GM18867 (cell line): ENCODE data around the gene MMP24OS.

Experiments used
- ATAC-seq: cut with Tn5 transposase; IDR thresholded peaks from one replicate; pipeline ENCODE4 v1.9.1; 2021; ENCODE audit warnings: mild to moderate bottlenecking, moderate library complexity; ENCODE audit not compliant: unreplicated experiment

MMP24OS gene

DNA sequence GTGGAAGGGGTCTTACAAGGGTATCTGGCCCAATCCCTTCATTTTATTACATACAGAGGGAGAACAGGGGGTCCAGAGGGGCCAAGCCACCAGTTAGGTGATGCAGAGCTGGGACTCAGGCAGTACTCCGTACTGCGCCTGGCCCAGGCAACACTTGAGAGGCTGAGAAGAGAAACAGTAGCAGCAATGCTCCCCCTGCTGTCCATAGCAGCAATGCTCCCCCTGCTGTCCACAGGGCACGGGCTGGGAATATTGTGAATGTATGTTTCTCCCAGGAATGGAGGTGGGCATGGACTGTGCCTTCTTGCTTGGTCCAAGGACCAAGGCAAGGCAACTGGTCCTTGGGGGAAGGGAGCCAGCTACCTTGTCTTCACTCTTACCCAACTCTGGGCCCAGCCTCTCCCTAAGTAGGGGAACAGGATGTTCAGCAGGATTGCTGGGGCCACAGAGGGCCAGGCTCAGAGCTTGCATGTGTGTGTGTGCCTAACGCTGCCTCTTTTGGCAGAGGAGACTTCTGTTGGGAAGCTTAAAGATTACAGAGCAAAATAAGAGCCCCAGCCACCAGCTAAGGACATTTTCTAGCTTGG, 29.1 kb upstream of the MMP24OS start:
- ATAC-seq, result no peak

DNA sequence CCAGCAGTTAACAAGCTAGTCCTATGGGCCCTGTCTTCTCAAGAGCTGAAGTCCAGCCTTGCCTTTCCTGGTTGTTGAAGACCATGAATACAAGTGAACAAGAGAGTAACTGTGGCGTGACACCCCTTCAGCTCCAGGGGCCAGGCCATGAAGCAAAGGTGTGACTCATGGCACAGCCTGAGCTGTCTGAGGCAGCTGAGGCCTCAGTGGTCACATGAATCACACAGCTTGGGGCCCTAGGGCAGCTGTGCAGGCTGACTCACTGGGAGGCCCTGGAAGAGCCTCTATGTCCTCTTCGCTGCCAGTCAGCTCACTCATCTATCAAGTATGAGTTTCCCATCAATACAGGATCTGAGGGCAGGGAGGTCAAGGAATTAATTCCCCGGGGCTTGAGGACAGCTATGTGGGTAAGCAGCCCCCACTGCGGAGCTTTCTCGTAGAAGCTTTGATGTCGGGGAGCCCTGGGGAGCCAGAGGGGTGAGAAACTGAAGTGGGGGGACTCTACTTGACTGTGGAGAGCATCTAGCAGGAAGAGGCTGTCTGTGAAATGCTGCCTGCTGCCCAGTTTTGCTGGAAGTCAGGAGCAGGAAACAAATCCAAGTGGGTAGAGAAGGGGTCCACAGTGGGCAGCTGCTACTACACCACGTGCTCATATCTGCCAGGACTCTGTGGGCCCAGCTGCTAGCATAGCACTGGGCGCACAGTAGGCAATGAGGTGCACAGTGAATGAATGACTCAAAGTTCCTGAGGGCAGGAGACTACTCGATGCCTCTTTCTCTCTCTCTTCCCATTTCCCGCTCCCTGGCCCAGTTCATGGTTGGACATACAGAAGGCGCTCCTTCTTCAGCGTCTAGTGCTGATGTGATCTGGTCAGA, 28.0 kb upstream of the MMP24OS start:
- ATAC-seq, result no peak

DNA sequence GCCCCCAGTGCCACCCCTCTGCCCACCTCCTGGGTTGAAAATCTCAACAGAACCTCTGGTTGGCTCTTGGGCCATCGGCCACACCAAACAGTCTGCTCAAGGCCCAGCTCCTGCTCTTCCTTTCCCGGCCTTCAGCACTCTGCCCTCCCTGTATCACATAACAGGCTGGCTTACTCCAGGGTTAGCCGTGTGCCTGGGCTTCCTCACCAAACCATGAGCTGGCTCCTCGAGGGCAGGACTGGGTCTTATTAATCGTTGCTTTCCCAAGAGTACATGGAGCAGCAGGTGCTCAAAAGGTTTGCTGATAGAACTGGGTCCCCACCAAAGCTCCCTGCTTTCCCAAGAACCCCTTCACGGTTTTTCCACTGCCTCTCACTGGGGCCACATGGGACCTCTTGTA, 27.0 kb upstream of the MMP24OS start:
- ATAC-seq, result no peak

DNA sequence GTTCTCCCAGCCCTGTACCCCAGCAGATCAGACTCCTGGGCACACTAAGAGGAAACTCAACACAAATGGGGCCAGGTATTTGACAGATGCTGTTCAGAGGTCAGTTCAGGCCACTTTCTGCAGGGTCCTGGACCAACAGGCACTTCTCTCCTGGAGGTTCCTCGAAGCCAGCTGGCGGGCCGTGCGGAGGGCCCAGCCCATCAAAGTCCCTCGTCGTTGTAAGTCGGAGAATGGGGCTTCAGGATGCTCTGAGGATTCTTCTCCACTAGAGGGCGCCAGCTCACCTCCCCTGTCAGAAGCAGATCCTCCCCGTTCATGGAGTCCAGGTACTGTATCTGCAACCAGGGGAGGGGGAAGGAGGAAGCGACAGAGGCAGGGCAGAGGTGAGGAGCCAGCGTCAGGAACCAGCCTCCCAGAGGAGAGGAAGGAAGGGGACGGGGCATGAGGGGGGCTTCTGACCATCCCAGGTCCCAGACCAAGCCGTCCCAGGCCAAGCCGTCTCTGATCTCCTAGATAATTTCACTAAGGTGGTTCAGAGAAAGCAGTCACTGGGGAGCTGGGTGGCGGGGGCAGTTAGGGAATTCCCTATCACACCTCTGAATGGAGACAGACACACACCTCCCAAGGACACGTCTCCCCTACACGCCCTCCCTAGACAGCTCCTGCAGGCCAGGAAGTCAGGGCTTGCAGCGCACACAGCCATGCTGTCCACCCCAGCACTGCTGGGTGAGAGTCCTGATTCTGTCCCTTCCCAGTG, 26.0 kb upstream of the MMP24OS start:
- ATAC-seq, result no peak

DNA sequence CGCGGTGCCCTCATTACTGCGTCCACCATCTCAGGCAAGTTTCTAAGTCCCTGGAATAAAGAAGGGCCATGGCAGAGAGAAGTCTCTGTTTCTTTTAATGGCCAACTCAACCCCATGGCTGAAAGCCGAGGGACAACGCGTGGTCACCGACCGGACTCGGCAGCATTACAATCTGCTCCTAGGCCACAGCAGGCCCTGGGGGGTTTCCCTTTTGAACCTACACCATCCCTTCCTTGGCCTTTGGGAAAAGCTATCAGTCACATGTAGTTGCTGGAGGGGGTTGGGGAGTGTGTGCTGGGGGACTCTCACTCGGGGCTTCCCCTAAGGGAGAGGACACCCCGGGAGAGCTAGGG, 25.4 kb upstream of the MMP24OS start:
- no peak for ATAC-seq

DNA sequence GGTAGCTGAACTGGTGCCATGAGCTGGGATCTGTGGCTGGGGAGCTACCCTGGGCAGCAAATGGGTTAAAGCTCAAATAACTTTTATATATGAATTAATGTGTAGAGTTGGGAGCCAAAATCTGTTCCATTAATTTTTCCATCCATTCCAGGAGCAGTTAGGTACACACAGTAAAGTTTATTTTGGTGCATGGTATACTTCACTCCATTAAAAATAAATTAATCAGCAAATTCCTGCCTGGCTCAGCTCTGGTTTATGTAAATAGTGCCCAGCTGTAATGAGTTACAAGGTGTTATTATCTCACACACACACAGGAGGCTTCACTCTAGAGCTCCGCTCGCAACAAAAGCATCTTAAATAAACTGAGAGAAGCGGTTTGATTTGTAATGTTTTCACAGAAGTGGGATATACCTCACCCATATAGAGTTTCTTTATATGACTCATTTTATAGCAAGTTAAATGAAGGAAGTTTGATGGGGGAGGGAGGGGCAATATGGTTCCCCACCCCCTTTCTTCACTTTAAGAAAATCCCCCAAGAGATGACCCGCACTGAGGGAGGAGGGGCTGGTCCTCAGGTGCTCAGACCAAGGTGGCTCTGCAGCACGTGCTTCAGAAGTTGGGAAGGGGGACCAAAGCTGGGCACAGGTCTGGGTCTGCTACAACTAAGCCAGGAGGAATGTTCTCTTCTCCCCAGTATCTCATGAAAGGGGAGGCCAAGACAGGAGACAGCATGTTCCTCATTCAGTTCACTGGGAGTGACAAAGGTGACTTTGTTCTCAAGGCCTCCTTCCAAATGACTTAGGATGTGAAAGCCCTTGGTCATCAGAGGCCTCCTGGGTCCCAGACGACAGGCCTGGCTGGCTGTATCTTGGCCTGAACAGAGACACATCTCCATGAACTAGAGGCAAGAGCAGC, 24.8 kb upstream of the MMP24OS start:
- no peak for ATAC-seq

DNA sequence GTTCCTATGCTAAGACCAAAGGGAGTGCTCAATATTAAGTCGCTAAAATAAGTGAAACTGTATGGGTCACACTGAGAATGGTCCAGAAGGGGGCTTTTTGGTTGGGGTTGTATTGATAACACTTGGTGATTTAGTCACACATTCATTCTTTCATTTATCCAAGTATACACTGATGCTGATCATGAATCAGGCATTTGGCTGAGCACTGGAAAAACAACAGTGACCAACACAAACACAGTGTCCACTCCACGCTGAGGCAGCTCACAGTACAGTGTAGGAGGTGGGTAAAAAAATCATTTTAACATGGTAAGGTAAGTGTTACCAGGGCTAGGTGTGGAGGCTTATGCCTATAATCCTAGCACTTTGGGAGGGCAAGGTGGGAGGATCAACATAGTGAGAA, 23.5 kb upstream of the MMP24OS start:
- ATAC-seq, result no peak

DNA sequence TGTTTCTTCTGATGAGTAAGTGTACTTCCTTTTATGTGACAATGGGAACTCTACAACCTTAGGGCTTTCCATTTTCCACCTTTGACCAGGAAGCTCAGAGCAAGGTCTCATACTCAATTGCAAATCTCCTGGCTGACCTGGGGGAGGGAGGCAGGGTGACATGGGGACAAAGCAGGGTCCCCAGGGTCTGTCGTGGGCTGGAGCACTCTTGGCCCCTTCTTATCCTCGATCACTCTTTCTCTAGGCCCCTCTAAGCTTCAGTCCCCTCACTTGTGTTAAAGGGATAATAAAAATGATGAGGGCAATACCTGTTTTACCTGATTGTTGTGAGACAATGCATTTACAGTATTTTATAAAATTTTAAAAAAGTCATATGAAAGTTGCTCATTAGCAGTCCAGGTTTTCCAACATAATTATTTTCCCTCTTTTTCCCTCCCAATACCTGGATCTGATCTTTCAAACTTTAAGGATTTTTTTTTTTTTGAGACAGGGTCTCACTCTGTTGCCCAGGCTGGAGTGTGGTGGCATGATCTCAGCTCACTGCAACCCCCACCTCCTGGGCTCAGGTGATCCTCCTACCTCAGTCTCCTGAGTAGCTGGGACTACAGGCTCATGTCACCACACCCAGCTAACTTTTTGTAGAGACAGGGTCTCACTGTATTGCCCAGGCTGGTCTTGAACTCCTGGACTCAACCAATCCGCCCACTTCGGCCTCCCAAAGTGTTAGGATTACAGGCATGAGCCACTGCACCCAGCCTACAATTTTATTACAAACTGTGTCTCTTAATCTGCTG, 22.7 kb upstream of the MMP24OS start:
- ATAC-seq, result no peak

DNA sequence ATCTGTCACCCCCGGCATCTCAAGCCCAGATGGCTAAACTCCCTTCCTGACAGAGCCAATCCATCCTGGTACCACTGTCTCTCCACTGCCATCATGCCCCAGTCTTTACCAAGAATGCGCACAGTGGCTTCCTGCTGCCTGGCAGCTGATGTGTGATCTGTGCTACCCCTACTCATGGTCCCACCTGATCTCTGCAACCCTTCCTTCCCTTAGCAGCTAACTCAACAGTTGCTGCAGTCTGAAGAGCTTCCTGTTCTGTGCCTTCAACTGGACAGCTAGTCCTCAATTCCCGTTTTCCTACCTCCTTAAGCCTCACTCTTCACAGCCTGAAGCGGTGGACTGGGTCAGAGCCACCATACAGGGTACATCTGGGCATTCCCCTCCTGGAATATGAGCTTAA, 21.9 kb upstream of the MMP24OS start:
- no peak for ATAC-seq

DNA sequence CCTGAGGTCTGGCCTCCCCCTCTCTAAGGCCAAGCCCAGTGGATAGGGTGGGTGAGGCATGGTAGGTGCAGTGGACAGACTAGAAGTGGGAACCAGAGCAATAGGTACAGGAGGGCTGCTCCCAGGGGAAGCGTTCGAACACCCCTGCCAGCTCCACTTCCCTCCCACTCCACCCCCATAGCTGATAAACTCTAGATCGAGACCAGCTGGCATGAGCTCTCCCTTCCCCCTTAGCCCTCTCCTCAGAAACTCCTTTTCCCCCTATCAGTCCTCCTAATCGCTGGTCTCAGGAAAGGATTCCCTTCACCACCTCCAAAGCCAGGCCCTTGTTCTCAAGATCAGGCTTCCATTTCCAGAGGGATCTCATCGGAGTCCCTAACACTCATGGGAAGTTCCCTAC, 20.3 kb upstream of the MMP24OS start:
- no peak for ATAC-seq

DNA sequence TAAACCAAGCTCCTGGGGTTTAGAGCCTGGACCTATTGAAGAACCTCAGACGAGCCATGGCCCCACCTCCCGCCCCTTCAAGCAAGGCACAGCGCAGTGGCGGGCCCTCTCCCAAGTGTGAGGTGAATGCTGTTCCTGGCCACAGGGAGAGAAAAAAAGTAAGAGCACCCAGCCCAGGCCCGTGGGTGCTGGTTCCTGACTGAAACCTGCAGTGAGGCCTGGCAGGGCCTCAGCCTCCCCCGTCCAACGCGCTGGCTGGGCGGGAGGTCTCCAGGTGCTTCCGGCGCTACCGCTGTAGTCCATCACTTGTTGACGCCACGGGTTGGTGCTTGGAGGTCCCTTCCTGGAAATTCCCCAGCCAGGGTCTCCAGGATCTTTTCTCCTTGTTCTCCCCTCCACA, 19.8 kb upstream of the MMP24OS start:
- ATAC-seq, result no peak

DNA sequence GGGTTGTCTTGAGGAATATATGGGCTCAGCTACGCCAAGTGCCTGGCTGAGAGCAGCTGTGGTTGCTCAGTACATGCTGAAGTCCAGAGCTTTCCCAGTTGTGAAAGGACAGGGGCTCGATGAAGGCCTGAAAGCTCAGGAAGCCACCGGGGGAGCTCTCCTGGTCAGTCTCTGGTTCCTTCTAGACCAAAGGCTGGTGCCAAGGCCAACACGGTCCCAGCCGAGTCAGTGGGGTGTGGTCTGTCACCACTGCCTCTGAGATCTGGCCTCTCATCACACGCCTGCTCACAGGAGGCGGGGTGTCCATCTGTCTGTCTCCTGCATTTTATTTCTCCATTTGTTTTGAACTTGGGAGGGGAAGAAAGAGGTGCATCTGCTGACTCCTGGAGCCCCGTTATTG, 19.2 kb upstream of the MMP24OS start:
- no peak for ATAC-seq

DNA sequence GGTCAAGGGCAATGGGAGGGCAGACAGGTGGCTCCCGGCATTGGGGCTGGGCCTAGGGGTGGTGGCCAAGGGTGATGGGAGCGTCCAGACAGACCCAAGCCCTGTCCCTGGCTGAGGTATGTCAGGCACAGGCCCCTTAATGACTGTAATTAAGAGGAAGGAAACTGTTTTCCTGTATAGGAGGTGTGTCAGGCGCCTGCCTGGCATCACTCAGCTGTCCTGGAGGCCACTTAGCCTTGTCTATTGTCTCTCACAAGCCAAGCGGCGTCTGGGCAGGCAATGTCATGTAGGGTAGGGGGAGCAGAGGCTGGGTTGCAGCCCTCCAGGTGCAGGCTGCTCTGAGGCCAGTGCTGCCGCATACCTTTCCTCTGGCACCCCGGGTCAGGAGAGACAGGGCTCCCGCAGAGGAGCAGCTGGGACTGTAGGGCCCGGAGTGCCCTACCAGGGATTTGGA, 18.2 kb upstream of the MMP24OS start:
- ATAC-seq, result no peak

DNA sequence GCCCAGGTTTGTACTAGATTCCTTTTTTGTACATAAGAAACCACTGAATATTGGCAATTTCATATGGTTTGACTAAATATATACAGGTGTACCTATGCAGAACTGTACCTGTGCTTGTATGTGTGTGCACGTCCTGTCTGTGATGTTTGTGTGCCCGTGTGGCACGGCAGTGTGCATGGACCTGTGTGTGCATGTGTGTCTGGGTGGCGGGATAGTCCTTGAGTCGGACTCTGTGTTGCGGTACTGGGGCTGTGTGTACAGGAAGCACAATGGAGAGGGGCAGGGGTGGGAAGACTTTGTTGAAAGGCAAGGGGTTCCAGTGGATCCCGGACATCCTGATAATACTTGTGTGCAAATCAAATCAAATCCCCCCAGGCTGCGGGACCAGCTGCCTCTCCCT, 17.8 kb upstream of the MMP24OS start:
- ATAC-seq, result no peak

DNA sequence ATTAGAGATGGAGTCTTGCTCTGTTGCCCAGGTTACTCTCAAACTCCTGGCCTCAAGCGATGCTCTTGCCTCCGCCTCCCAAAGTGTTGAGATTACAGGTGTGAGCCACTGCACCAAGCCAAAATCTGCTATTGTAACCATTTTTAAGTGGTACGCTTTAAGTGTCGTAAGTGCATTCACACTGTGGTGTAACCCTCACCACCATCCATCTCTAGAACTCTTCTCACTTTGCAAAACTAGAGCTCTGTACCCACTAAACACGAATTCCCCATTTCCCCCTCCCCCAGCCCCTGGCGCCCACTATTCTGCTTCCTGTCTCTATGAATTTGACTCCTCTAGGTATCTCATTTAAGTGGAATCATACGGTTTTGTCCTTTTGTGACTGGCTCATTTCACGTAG, 17.1 kb upstream of the MMP24OS start:
- ATAC-seq, result no peak

DNA sequence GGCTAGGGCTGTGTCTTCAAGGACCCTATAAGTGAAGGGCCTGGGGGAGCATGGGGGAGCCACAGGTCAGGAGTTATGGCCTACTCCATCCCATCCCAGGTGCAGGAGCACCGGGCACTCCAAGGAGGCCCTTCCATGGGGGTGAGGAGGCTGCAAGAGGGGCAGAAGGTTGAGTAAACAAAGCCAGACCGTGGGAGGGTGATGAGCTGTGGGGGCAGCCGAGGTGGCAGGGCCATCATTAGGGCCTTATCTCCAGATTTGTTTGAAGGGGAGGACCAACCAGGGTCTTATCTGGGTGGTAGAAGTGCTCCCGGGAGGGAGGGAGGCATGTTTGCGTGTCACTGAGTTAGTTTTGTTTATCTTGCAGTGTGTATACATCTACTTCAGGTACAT, 16.4 kb upstream of the MMP24OS start:
- no peak for ATAC-seq

DNA sequence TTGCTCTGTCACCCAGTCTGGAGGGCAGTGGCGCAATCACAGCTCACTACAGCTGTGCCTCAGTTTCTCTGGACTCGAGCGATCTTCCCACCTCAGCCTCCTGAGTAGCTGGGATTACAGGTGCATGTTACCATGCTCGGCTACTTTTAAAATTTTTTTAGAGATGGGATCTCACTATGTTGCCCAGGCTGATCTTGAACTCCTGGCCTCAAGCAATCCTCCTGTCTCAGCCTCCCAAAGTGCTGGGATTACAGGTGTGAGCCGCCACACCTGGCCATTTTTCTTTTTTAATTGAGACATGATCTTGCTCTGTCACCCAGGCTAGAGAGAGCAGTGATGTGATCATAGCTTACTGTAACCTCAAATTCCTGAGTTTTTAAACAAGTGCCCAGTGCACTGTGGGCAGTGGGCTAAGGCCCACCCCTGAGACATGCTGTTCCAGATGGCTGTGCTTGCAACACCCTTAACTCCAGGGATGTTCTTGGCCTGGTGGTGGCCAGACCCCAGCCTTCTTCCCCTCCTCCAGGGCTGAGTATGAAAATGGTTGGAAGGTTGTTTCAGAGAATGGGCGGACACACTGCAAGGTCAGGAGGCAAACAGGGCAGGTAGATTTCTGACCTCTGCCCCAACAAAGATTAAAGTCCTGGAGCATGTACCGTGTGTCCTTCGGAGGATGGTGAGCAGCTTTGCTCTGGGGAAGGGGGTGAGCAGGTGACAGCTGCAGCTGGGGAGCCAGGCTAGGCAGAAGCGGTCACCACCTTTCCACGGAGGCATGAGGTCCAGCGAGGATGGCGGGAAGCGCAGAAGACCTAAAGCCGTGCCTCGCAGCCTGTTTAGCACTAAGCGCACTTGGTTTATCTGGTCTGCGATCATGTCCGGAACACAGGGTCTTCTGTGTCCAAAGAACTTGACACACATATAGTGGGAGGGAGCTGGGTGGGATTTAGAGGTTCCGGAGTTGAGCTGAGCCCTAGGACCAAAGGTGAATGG, 15.7 kb upstream of the MMP24OS start:
- ATAC-seq, result no peak

DNA sequence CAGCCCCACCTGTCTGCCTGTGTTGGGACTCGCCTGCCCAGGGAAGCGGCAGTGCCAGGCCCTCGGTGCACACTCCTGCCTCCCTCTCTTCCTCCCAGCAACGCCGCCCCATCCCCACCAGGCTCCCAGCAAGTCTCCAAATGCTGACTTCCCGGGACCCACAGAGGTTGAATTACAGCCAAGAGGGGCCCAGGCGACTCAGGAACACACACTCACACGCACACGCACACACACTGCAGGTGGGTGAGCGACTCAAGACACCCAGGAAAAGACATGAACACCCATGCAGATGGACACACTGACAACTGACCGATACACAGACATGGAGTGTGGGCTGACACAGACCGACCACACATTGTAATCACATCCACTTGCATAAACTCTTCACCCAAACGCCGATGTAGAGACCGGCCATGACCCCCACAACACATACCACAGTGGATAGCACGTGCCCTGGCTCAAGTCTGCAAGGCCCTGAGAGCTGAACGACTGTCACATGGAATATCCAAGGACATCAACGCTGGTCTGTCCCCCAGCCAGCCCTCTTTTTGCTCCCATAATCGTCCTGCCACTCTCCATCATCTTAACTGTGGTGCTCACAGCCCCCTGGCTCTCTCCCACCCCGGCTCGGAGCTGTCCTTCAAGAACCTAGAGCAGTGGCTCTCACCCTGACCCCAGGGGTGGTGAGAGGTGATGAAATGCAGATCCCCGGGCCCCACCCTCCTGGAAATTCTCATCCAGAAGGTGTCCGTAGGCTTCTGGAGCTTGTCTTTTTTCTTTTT, 14.8 kb upstream of the MMP24OS start:
- no peak for ATAC-seq
